HCT116 (cell line): Measurements from ENCODE around the gene DCBLD2. TPM values are rescaled to one million over a fixed set of nuclear protein-coding genes. Genes with fewer than 3 reads are reported as not detected.
A peak's percentile ranks its signal among the peaks of the same experiment; 100 is the strongest.

Source experiments
- ATAC-seq: fragments of 200-7000 bp; cut with Tn5 transposase; 2 replicates; pipeline ENCODE4 v1.9.1; 2020; ENCODE audit warnings: mild to moderate bottlenecking, moderate library complexity
- BruUV-seq: library from RNA; stranded (reverse); fragments of 400-500 nt; replicated peaks from 2 replicates; lab custom pipeline; 2021; lab: Mats Ljungman, UMichigan
- CTCF ChIA-PET: fragments of 300-600 bp; sonication (Branson Sonifier 250); formaldehyde crosslinking; loops from one replicate; lab custom pipeline; 2021; ENCODE audit warnings: antibody characterized with exemption; lab: Charles Lee
- POLR2A ChIA-PET: fragments of 300-600, 350-600 bp; sonication (Branson Sonifier 250); formaldehyde crosslinking; loops from one replicate; lab custom pipeline; 2021; ENCODE audit warnings: antibody characterized with exemption; lab: Charles Lee
- RAD21 ChIA-PET, 2 experiments: fragments of 300-600 bp; sonication (Branson Sonifier 250); formaldehyde crosslinking; loops; one replicate each; lab custom pipeline; 2023; ENCODE audit warnings: low total read pairs in 2 of 2; ENCODE audit not compliant: uncharacterized antibody in 2 of 2, unreplicated experiment in 2 of 2, low non-redundant PET in 1 of 2; lab: Charles Lee
- DNase-seq: peaks from one replicate; pipeline ENCODE4 v3.0.0-alpha.2; 2010; ENCODE audit warnings: low read depth, low spot score
- H2AFZ ChIP-seq: fragments of 200-600 bp; shearing (Covaris generic), sonication (generic); 2 replicates; pipeline ENCODE4 v1.6.1; 2017; ENCODE audit warnings: low read depth, mixed run types, mixed read lengths, antibody characterized with exemption, low read length; ENCODE audit not compliant: poor library complexity, severe bottlenecking
- H3K27ac ChIP-seq: 2 replicates; pipeline ENCODE4 v1.5.1; 2012; ENCODE audit warnings: low read depth, low read length
- H3K27me3 ChIP-seq: fragments of 200-600 bp; sonication (generic); 2 replicates; pipeline ENCODE4 v1.6.1; 2016; ENCODE audit warnings: mixed run types, low read length, mixed read lengths; ENCODE audit not compliant: insufficient read depth
- H3K36me3 ChIP-seq, 2 experiments: fragments of 200-500 bp in 1 of 2; fragments of 200-600 bp in 1 of 2; sonication (Bioruptor generic) in 1 of 2; sonication (generic) in 1 of 2; 2 replicates each; pipeline versions ENCODE4 v1.5.1 to v1.6.1; 2014 to 2016; ENCODE audit warnings: low read length in 2 of 2, inconsistent platforms in 1 of 2, mixed read lengths in 1 of 2, mixed run types in 1 of 2; ENCODE audit not compliant: insufficient read depth in 2 of 2, control insufficient read depth in 1 of 2
- H3K4me1 ChIP-seq, 2 experiments: fragments of 200-600 bp in 1 of 2; sonication (generic) in 1 of 2; 2 replicates each; pipeline versions ENCODE4 v1.5.1 to v1.6.1; 2012 to 2017; ENCODE audit warnings: low read length in 2 of 2, inconsistent platforms in 1 of 2, mild to moderate bottlenecking in 1 of 2, mixed read lengths in 1 of 2, mixed run types in 1 of 2, moderate library complexity in 1 of 2; ENCODE audit not compliant: insufficient read depth in 2 of 2, control insufficient read depth in 1 of 2
- H3K4me2 ChIP-seq: fragments of 200-600 bp; sonication (generic); 2 replicates; pipeline ENCODE4 v1.6.1; 2017; ENCODE audit warnings: mixed run types, low read length, mixed read lengths
- H3K4me3 ChIP-seq, 2 experiments: fragments of 200-600 bp in 1 of 2; sonication (generic) in 1 of 2; replicated peaks in 1 of 2; 2 replicates each; pipeline ENCODE4 v1.5.1; 2011 to 2016; ENCODE audit warnings: low read length in 2 of 2, control low read depth in 1 of 2, low read depth in 1 of 2, mild to moderate bottlenecking in 1 of 2, mixed read lengths in 1 of 2, mixed run types in 1 of 2
- H3K79me2 ChIP-seq: fragments of 200-600 bp; sonication (generic); 2 replicates; pipeline ENCODE4 v1.6.1; 2017; ENCODE audit warnings: mild to moderate bottlenecking, mixed run types, low read length, moderate library complexity, mixed read lengths; ENCODE audit not compliant: insufficient read depth
- H3K9ac ChIP-seq: fragments of 200-600 bp; sonication (generic); 2 replicates; pipeline ENCODE4 v1.6.1; 2016; ENCODE audit warnings: low read length, mixed read lengths
- H3K9me2 ChIP-seq: fragments of 200-600 bp; sonication (generic), shearing (Covaris generic); 2 replicates; pipeline ENCODE4 v1.6.1; 2017; ENCODE audit warnings: mixed run types, mild to moderate bottlenecking, moderate library complexity; ENCODE audit not compliant: insufficient read depth
- H3K9me3 ChIP-seq, 2 experiments: fragments of 200-500 bp in 1 of 2; fragments of 200-600 bp in 1 of 2; sonication (Bioruptor generic) in 1 of 2; sonication (generic) in 1 of 2; 2 replicates each; pipeline ENCODE4 v1.6.1; 2014 to 2017; ENCODE audit warnings: low read length in 2 of 2, mixed read lengths in 2 of 2, inconsistent platforms in 1 of 2, low read depth in 1 of 2, mild to moderate bottlenecking in 1 of 2, mixed run types in 1 of 2, moderate library complexity in 1 of 2; ENCODE audit not compliant: control insufficient read depth in 1 of 2, insufficient read depth in 1 of 2
- H4K20me1 ChIP-seq: fragments of 200-600 bp; sonication (generic), shearing (Covaris generic); 2 replicates; pipeline ENCODE4 v1.6.1; 2017; ENCODE audit warnings: mixed run types, mild to moderate bottlenecking, moderate library complexity; ENCODE audit not compliant: insufficient read depth
- EGR1 ChIP-seq: IDR thresholded peaks from 2 replicates; pipeline ENCODE4 v1.6.1; 2012; ENCODE audit warnings: low read depth
- EZH2 ChIP-seq: fragments of 200-600 bp; sonication (generic); IDR thresholded peaks from 2 replicates; pipeline ENCODE4 v1.6.1; 2017; ENCODE audit warnings: antibody characterized with exemption, mixed run types
- JUND ChIP-seq: IDR thresholded peaks from 2 replicates; pipeline ENCODE4 v1.6.1; 2012
- POLR2A ChIP-seq: IDR thresholded peaks from 2 replicates; pipeline ENCODE4 v1.7.0; 2011; ENCODE audit warnings: borderline replicate concordance; ENCODE audit not compliant: insufficient read depth, insufficient read length; ENCODE audit errors: extremely low read depth
- POLR2AphosphoS5 ChIP-seq: IDR thresholded peaks from 2 replicates; pipeline ENCODE4 v1.6.1; 2011; ENCODE audit warnings: mild to moderate bottlenecking, low read depth, low read length, moderate library complexity
- RAD21 ChIP-seq: IDR thresholded peaks from 2 replicates; pipeline ENCODE4 v1.6.1; 2012; ENCODE audit warnings: low read depth, mild to moderate bottlenecking
- SRF ChIP-seq: IDR thresholded peaks from 2 replicates; pipeline ENCODE4 v1.6.1; 2012; ENCODE audit warnings: low read depth
- YY1 ChIP-seq: IDR thresholded peaks from 2 replicates; pipeline ENCODE4 v1.6.1; 2011; ENCODE audit warnings: low read length, low read depth, moderate library complexity, mild to moderate bottlenecking; ENCODE audit not compliant: insufficient replicate concordance; ENCODE audit errors: extremely low read depth
- ZFX ChIP-seq: fragments of 450-650 bp; IDR thresholded peaks from 2 replicates; pipeline ENCODE4 v1.6.1; 2017
- intact Hi-C: fragments of 100-400 bp; cut with micrococcal nuclease; formaldehyde crosslinking; loops from 2 replicates; pipeline ENCODE4 v1.10.0; 2022
- total RNA-seq: library from RNA; stranded (reverse); gene quantifications from one replicate; pipeline ENCODE4 v1.2.1, GENCODE V29; 2021; ENCODE audit not compliant: unreplicated experiment
- TF ChIP-seq, protein P1 (sequence below), 3 experiments: fragments of 200-600 bp in 1 of 3; sonication (generic) in 1 of 3; IDR thresholded peaks in 2 of 3; conservative IDR thresholded peaks in 1 of 3; 2 replicates each; pipeline ENCODE4 v1.5.1; 2012 to 2017; ENCODE audit warnings: low read depth in 2 of 3, low read length in 2 of 3, antibody characterized with exemption in 1 of 3, borderline replicate concordance in 1 of 3, control low read depth in 1 of 3, mild to moderate bottlenecking in 1 of 3, mixed read lengths in 1 of 3, mixed run types in 1 of 3, moderate library complexity in 1 of 3; ENCODE audit not compliant: insufficient read depth in 1 of 3

The DCBLD2 gene
- total RNA-seq, 1 experiment from 2014 or later = 532 TPM

DNA sequence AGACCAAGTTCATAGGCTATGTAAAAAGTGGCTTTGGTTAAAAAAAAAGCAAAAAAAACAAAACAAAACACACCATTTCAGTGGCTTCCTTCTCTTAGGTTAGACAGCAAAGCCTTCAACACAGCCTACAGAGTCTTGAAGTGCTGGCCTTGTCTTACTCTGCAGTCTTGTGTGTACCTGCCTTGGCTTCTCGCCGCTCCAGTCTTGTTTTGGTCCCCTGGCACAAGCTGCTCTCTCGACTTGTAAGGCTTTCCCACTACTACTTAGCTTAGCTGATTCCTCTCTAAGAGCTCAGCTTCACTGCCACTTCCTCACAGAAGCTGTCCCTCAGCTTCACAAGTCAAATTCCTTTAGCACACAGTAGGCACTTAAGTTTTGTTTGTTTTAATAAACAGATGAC, 75.4 kb downstream of the DCBLD2 start:
- TF ChIP-seq POLR2AphosphoS5 = peak; percentile 34; the same call in 1 of the 2 replicates
- TF ChIP-seq, protein P1, sequence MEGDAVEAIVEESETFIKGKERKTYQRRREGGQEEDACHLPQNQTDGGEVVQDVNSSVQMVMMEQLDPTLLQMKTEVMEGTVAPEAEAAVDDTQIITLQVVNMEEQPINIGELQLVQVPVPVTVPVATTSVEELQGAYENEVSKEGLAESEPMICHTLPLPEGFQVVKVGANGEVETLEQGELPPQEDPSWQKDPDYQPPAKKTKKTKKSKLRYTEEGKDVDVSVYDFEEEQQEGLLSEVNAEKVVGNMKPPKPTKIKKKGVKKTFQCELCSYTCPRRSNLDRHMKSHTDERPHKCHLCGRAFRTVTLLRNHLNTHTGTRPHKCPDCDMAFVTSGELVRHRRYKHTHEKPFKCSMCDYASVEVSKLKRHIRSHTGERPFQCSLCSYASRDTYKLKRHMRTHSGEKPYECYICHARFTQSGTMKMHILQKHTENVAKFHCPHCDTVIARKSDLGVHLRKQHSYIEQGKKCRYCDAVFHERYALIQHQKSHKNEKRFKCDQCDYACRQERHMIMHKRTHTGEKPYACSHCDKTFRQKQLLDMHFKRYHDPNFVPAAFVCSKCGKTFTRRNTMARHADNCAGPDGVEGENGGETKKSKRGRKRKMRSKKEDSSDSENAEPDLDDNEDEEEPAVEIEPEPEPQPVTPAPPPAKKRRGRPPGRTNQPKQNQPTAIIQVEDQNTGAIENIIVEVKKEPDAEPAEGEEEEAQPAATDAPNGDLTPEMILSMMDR (IDR thresholded peaks at IDR 0.05 in 2 of 3, conservative IDR thresholded peaks at IDR 0.05 in 1 of 3; ENCODE audit: borderline replicate concordance in 1 of 3, insufficient read depth in 1 of 3, low read depth in 2 of 3, low read length in 2 of 3) = no peak
- no peak for TF ChIP-seq EGR1
- intact Hi-C loops = loop anchor here (10.0 kb wide), 1 partner anchor 279 kb away; no protein-coding TSS in a partner anchor
- Histone ChIP-seq H2AFZ (no peak overlapping the region), H3K9me3 (no peaks in the 10 kb centered on the region), H3K4me1 (peaks cover 4 to 28% of the 10 kb centered on the region in 2 experiments; a peak in 2 of 4 replicates), H3K9ac (no peak overlapping the region), H3K4me3 (no peak overlapping the region), H4K20me1 (peaks cover 12% of the 10 kb centered on the region), H3K9me2 (no peaks in the 10 kb centered on the region), H3K27me3 (no peaks in the 10 kb centered on the region), H3K79me2 (peaks cover 88% of the 10 kb centered on the region), H3K36me3 (peaks cover 14 to 49% of the 10 kb centered on the region in 2 experiments), H3K27ac (peak overlapping the region; percentile 37), H3K4me2 (no peak overlapping the region)
- ChIA-PET POLR2A (no interaction called here), RAD21 (no interaction called here), CTCF (interaction anchor here (0.8 to 2.3 kb wide), 3 partner anchors 168 to 252 kb away, joined by 3 to 10 read pairs (median 3); no protein-coding TSS in a partner anchor)
- ATAC-seq (no peak), DNase-seq (no peak)
- no TSS peak for BruUV-seq

DNA sequence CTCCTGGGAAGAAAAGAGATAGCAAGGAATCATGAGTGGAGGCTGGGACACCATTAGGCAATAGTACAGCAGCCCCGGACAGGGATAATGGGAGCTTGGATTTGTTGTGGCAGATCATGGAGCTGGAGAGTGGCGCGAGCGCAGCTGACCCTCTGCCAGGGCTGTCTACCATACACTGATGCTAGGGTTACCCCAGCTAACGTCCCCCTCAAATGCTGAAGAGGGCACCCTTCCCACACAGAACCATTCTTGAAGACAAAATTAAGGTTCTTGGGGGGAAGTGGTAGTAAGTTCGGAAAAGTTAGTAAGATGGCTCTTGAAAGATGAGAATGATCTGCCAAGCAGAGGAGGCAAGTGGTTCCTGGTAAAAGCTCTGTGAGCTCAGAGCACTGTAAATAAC, 77.2 kb downstream of the DCBLD2 start:
- ChIA-PET CTCF (interaction anchor here (0.6 to 2.3 kb wide), 10 partner anchors 170 to 258 kb away, joined by 3 to 10 read pairs (median 4); partner anchors contain the start of gene CPOX), POLR2A (no interaction called here), RAD21 (no interaction called here)
- Histone ChIP-seq H3K4me3 (no peak overlapping the region), H3K36me3 (peaks cover 29 to 65% of the 10 kb centered on the region in 2 experiments), H3K79me2 (peaks cover 91% of the 10 kb centered on the region), H2AFZ (no peak overlapping the region), H3K4me1 (peaks cover 4 to 28% of the 10 kb centered on the region in 2 experiments; a peak in 2 of 4 replicates), H3K27me3 (no peaks in the 10 kb centered on the region), H3K27ac (peak overlapping the region; percentile 35; the same call in 1 of the 2 replicates), H3K4me2 (no peak overlapping the region), H3K9me3 (no peaks in the 10 kb centered on the region), H3K9ac (no peak overlapping the region), H3K9me2 (no peaks in the 10 kb centered on the region), H4K20me1 (peaks cover 17% of the 10 kb centered on the region)
- DNase-seq = no peak
- no TSS peak for BruUV-seq
- peak; percentile 56 for ATAC-seq
- TF ChIP-seq JUND = no peak
- TF ChIP-seq POLR2AphosphoS5 = peak; percentile 7; the same call in 1 of the 2 replicates
- no peak for TF ChIP-seq YY1
- no peak for TF ChIP-seq ZFX
- TF ChIP-seq, protein P1 (IDR thresholded peaks at IDR 0.05 in 2 of 3, conservative IDR thresholded peaks at IDR 0.05 in 1 of 3; ENCODE audit: borderline replicate concordance in 1 of 3, insufficient read depth in 1 of 3, low read depth in 2 of 3, low read length in 2 of 3) = peak; percentile 38 to 54 (median 47); a peak in 5 of 6 replicates
- TF ChIP-seq EZH2 = no peak
- peak; percentile 79 for TF ChIP-seq RAD21
- TF ChIP-seq POLR2A = no peak
- TF ChIP-seq SRF = no peak
- intact Hi-C loops = loop anchor here (1.0 to 10.0 kb wide), 2 partner anchors 251 to 281 kb away; no protein-coding TSS in a partner anchor
